HCT116 (cell line): ENCODE measurements around the gene PLS3. TPM values are rescaled to one million over a fixed set of nuclear protein-coding genes. Genes with fewer than 3 reads are reported as not detected.

Experiments
- ATAC-seq: fragments of 200-7000 bp; cut with Tn5 transposase; 2 replicates; pipeline ENCODE4 v1.9.1; 2020; ENCODE audit warnings: mild to moderate bottlenecking, moderate library complexity
- BruUV-seq: library from RNA; stranded (reverse); fragments of 400-500 nt; replicated peaks from 2 replicates; lab custom pipeline; 2021; lab: Mats Ljungman, UMichigan
- CTCF ChIA-PET: fragments of 300-600 bp; sonication (Branson Sonifier 250); formaldehyde crosslinking; loops from one replicate; lab custom pipeline; 2021; ENCODE audit warnings: antibody characterized with exemption; lab: Charles Lee
- POLR2A ChIA-PET: fragments of 300-600, 350-600 bp; sonication (Branson Sonifier 250); formaldehyde crosslinking; loops from one replicate; lab custom pipeline; 2021; ENCODE audit warnings: antibody characterized with exemption; lab: Charles Lee
- RAD21 ChIA-PET, 2 experiments: fragments of 300-600 bp; sonication (Branson Sonifier 250); formaldehyde crosslinking; loops; one replicate each; lab custom pipeline; 2023; ENCODE audit warnings: low total read pairs in 2 of 2; ENCODE audit not compliant: uncharacterized antibody in 2 of 2, unreplicated experiment in 2 of 2, low non-redundant PET in 1 of 2; lab: Charles Lee
- DNase-seq: peaks from one replicate; pipeline ENCODE4 v3.0.0-alpha.2; 2010; ENCODE audit warnings: low read depth, low spot score
- H2AFZ ChIP-seq: fragments of 200-600 bp; shearing (Covaris generic), sonication (generic); 2 replicates; pipeline ENCODE4 v1.6.1; 2017; ENCODE audit warnings: low read depth, mixed run types, mixed read lengths, antibody characterized with exemption, low read length; ENCODE audit not compliant: poor library complexity, severe bottlenecking
- H3K27ac ChIP-seq: 2 replicates; pipeline ENCODE4 v1.5.1; 2012; ENCODE audit warnings: low read depth, low read length
- H3K27me3 ChIP-seq: fragments of 200-600 bp; sonication (generic); 2 replicates; pipeline ENCODE4 v1.6.1; 2016; ENCODE audit warnings: mixed run types, low read length, mixed read lengths; ENCODE audit not compliant: insufficient read depth
- H3K36me3 ChIP-seq, 2 experiments: fragments of 200-500 bp in 1 of 2; fragments of 200-600 bp in 1 of 2; sonication (Bioruptor generic) in 1 of 2; sonication (generic) in 1 of 2; 2 replicates each; pipeline versions ENCODE4 v1.5.1 to v1.6.1; 2014 to 2016; ENCODE audit warnings: low read length in 2 of 2, inconsistent platforms in 1 of 2, mixed read lengths in 1 of 2, mixed run types in 1 of 2; ENCODE audit not compliant: insufficient read depth in 2 of 2, control insufficient read depth in 1 of 2
- H3K4me1 ChIP-seq, 2 experiments: fragments of 200-600 bp in 1 of 2; sonication (generic) in 1 of 2; 2 replicates each; pipeline versions ENCODE4 v1.5.1 to v1.6.1; 2012 to 2017; ENCODE audit warnings: low read length in 2 of 2, inconsistent platforms in 1 of 2, mild to moderate bottlenecking in 1 of 2, mixed read lengths in 1 of 2, mixed run types in 1 of 2, moderate library complexity in 1 of 2; ENCODE audit not compliant: insufficient read depth in 2 of 2, control insufficient read depth in 1 of 2
- H3K4me2 ChIP-seq: fragments of 200-600 bp; sonication (generic); 2 replicates; pipeline ENCODE4 v1.6.1; 2017; ENCODE audit warnings: mixed run types, low read length, mixed read lengths
- H3K4me3 ChIP-seq, 2 experiments: fragments of 200-600 bp in 1 of 2; sonication (generic) in 1 of 2; replicated peaks in 1 of 2; 2 replicates each; pipeline ENCODE4 v1.5.1; 2011 to 2016; ENCODE audit warnings: low read length in 2 of 2, control low read depth in 1 of 2, low read depth in 1 of 2, mild to moderate bottlenecking in 1 of 2, mixed read lengths in 1 of 2, mixed run types in 1 of 2
- H3K79me2 ChIP-seq: fragments of 200-600 bp; sonication (generic); 2 replicates; pipeline ENCODE4 v1.6.1; 2017; ENCODE audit warnings: mild to moderate bottlenecking, mixed run types, low read length, moderate library complexity, mixed read lengths; ENCODE audit not compliant: insufficient read depth
- H3K9ac ChIP-seq: fragments of 200-600 bp; sonication (generic); 2 replicates; pipeline ENCODE4 v1.6.1; 2016; ENCODE audit warnings: low read length, mixed read lengths
- H3K9me2 ChIP-seq: fragments of 200-600 bp; sonication (generic), shearing (Covaris generic); 2 replicates; pipeline ENCODE4 v1.6.1; 2017; ENCODE audit warnings: mixed run types, mild to moderate bottlenecking, moderate library complexity; ENCODE audit not compliant: insufficient read depth
- H3K9me3 ChIP-seq, 2 experiments: fragments of 200-500 bp in 1 of 2; fragments of 200-600 bp in 1 of 2; sonication (Bioruptor generic) in 1 of 2; sonication (generic) in 1 of 2; 2 replicates each; pipeline ENCODE4 v1.6.1; 2014 to 2017; ENCODE audit warnings: low read length in 2 of 2, mixed read lengths in 2 of 2, inconsistent platforms in 1 of 2, low read depth in 1 of 2, mild to moderate bottlenecking in 1 of 2, mixed run types in 1 of 2, moderate library complexity in 1 of 2; ENCODE audit not compliant: control insufficient read depth in 1 of 2, insufficient read depth in 1 of 2
- H4K20me1 ChIP-seq: fragments of 200-600 bp; sonication (generic), shearing (Covaris generic); 2 replicates; pipeline ENCODE4 v1.6.1; 2017; ENCODE audit warnings: mixed run types, mild to moderate bottlenecking, moderate library complexity; ENCODE audit not compliant: insufficient read depth
- CBX3 ChIP-seq: IDR thresholded peaks from 2 replicates; pipeline ENCODE4 v1.6.1; 2012; ENCODE audit warnings: low read depth
- EZH2 ChIP-seq: fragments of 200-600 bp; sonication (generic); IDR thresholded peaks from 2 replicates; pipeline ENCODE4 v1.6.1; 2017; ENCODE audit warnings: antibody characterized with exemption, mixed run types
- EZH2phosphoT487 ChIP-seq: fragments of 200-600 bp; IDR thresholded peaks from 2 replicates; pipeline ENCODE4 v1.6.1; 2018; ENCODE audit warnings: antibody characterized with exemption, borderline replicate concordance
- JUND ChIP-seq: IDR thresholded peaks from 2 replicates; pipeline ENCODE4 v1.6.1; 2012
- POLR2A ChIP-seq: IDR thresholded peaks from 2 replicates; pipeline ENCODE4 v1.7.0; 2011; ENCODE audit warnings: borderline replicate concordance; ENCODE audit not compliant: insufficient read depth, insufficient read length; ENCODE audit errors: extremely low read depth
- RAD21 ChIP-seq: IDR thresholded peaks from 2 replicates; pipeline ENCODE4 v1.6.1; 2012; ENCODE audit warnings: low read depth, mild to moderate bottlenecking
- TCF7L2 ChIP-seq: IDR thresholded peaks from 2 replicates; pipeline ENCODE4 v1.7.0; 2011; ENCODE audit warnings: borderline replicate concordance, inconsistent platforms; ENCODE audit not compliant: insufficient read depth, insufficient read length; ENCODE audit errors: extremely low read depth
- intact Hi-C: fragments of 100-400 bp; cut with micrococcal nuclease; formaldehyde crosslinking; loops from 2 replicates; pipeline ENCODE4 v1.10.0; 2022
- total RNA-seq: library from RNA; stranded (reverse); gene quantifications from one replicate; pipeline ENCODE4 v1.2.1, GENCODE V29; 2021; ENCODE audit not compliant: unreplicated experiment
- TF ChIP-seq, protein P1 (sequence below), 3 experiments: fragments of 200-600 bp in 1 of 3; sonication (generic) in 1 of 3; IDR thresholded peaks in 2 of 3; conservative IDR thresholded peaks in 1 of 3; 2 replicates each; pipeline ENCODE4 v1.5.1; 2012 to 2017; ENCODE audit warnings: low read depth in 2 of 3, low read length in 2 of 3, antibody characterized with exemption in 1 of 3, borderline replicate concordance in 1 of 3, control low read depth in 1 of 3, mild to moderate bottlenecking in 1 of 3, mixed read lengths in 1 of 3, mixed run types in 1 of 3, moderate library complexity in 1 of 3; ENCODE audit not compliant: insufficient read depth in 1 of 3

The PLS3 gene
- total RNA-seq, 1 experiment from 2014 or later: 50.8 TPM

DNA sequence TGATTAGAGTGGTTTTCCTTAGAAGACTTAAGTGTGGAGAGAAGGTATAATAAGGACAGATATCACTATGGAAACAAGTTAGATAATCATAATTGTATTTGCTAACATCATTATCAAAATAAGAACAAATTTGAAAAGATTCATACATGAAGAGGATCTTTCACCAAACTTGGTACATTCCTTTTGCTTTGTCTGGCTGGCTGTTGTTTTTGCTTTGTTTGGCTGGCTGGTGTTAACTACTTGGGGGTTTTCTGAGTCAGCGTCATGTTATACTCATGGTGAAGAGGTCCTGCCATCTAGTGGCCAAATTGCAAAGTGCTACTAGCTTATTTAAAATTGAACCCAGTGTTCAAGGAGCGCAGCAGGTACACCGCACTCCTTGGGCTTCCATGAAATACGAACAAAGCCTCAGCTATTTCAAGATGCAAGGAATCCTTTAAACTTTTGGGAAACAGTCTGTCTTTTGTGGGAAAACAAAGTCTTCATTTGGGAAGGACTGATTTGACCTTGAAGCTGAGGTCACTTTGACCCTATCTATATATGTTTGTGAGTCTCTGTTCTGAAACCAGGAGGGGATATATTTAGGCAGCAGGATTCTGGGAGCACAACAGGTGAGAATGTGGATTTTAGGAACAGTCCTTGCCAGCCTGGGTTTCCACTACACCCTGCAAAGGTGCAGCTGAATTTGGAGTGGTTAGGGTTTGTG, 129.7 kb downstream of the PLS3 start:
- Histone ChIP-seq H3K9ac (no peak overlapping the region), H3K36me3 (no peaks in the 10 kb centered on the region), H3K9me3 (no peaks in the 10 kb centered on the region), H3K4me2 (no peak overlapping the region), H3K4me3 (no peak overlapping the region), H4K20me1 (no peaks in the 10 kb centered on the region), H3K27ac (no peak overlapping the region), H2AFZ (peak overlapping the region; percentile 98), H3K27me3 (no peaks in the 10 kb centered on the region), H3K4me1 (peaks cover 0 to 4% of the 10 kb centered on the region in 2 experiments; a peak in 2 of 4 replicates), H3K79me2 (no peaks in the 10 kb centered on the region), H3K9me2 (no peaks in the 10 kb centered on the region)
- TF ChIP-seq EZH2phosphoT487 (no peak), RAD21 (peak; percentile 59), CBX3 (0 out of 2 replicates have a peak, but pooled peaks have one; percentile 26), TCF7L2 (no peak), EZH2 (no peak), JUND (no peak), POLR2A (no peak)
- TF ChIP-seq, protein P1, sequence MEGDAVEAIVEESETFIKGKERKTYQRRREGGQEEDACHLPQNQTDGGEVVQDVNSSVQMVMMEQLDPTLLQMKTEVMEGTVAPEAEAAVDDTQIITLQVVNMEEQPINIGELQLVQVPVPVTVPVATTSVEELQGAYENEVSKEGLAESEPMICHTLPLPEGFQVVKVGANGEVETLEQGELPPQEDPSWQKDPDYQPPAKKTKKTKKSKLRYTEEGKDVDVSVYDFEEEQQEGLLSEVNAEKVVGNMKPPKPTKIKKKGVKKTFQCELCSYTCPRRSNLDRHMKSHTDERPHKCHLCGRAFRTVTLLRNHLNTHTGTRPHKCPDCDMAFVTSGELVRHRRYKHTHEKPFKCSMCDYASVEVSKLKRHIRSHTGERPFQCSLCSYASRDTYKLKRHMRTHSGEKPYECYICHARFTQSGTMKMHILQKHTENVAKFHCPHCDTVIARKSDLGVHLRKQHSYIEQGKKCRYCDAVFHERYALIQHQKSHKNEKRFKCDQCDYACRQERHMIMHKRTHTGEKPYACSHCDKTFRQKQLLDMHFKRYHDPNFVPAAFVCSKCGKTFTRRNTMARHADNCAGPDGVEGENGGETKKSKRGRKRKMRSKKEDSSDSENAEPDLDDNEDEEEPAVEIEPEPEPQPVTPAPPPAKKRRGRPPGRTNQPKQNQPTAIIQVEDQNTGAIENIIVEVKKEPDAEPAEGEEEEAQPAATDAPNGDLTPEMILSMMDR (IDR thresholded peaks at IDR 0.05 in 2 of 3, conservative IDR thresholded peaks at IDR 0.05 in 1 of 3; ENCODE audit: borderline replicate concordance in 1 of 3, insufficient read depth in 1 of 3, low read depth in 2 of 3, low read length in 2 of 3): peak; percentile 26 to 63 (median 58); a peak in 4 of 6 replicates
- no TSS peak for BruUV-seq
- RAD21 ChIA-PET: interaction anchor here in 1 of 2 experiments (0.7 kb wide), 1 partner anchor 37 kb away, joined by 3 read pairs; no protein-coding TSS in a partner anchor
- ATAC-seq (peak; percentile 84), DNase-seq (peak; percentile 37)
- intact Hi-C loops: loop anchor here (2.0 to 5.0 kb wide), 3 partner anchors 40 to 463 kb away; no protein-coding TSS in a partner anchor
- POLR2A ChIA-PET: no interaction called here
- CTCF ChIA-PET: interaction anchor here (0.6 to 1.8 kb wide), 9 partner anchors 9 to 464 kb away, joined by 3 to 7 read pairs (median 5); no protein-coding TSS in a partner anchor
